H1 (cell line): ENCODE results near the gene NEURL1B. TPM values are rescaled to one million over a fixed set of nuclear protein-coding genes. Genes with fewer than 3 reads are reported as not detected.

Experiments used
- ATF2 ChIP-seq: IDR thresholded peaks from 2 replicates; pipeline ENCODE4 v1.6.1; 2012; ENCODE audit warnings: low read length, inconsistent platforms
- CBX5 ChIP-seq: fragments of 300-800, 300-1000 bp; sonication (generic); IDR thresholded peaks from 2 replicates; pipeline ENCODE4 v1.7.1; 2016; ENCODE audit warnings: antibody characterized with exemption, low read length, low read depth
- CREB1 ChIP-seq: IDR thresholded peaks from 2 replicates; pipeline ENCODE4 v1.6.1; 2012; ENCODE audit warnings: inconsistent platforms
- E2F6 ChIP-seq: IDR thresholded peaks from 2 replicates; pipeline ENCODE4 v1.6.1; 2012; ENCODE audit warnings: inconsistent platforms
- EGR1 ChIP-seq: IDR thresholded peaks from 2 replicates; pipeline ENCODE4 v1.6.1; 2011; ENCODE audit warnings: low read depth, low read length, borderline replicate concordance
- GTF2F1 ChIP-seq: IDR thresholded peaks from 2 replicates; pipeline ENCODE4 v1.6.1; 2012; ENCODE audit warnings: low read depth, low read length, improper control_type of control experiment, borderline replicate concordance
- JUN ChIP-seq: IDR thresholded peaks from 2 replicates; pipeline ENCODE4 v1.6.1; 2011; ENCODE audit warnings: low read depth, mild to moderate bottlenecking, improper control_type of control experiment, low read length
- KDM1A ChIP-seq: fragments of 200-600, 300-600 bp; sonication (generic); IDR thresholded peaks from 2 replicates; pipeline ENCODE4 v1.7.1; 2016; ENCODE audit warnings: mild to moderate bottlenecking, low read length, borderline replicate concordance
- KDM4A ChIP-seq: IDR thresholded peaks from one replicate; pipeline ENCODE4 v1.7.1; 2012; ENCODE audit warnings: low read depth, mild to moderate bottlenecking, moderate library complexity, low read length, inconsistent platforms; ENCODE audit not compliant: severe bottlenecking
- MAX ChIP-seq: IDR thresholded peaks from 2 replicates; pipeline ENCODE4 v1.6.1; 2012; ENCODE audit warnings: inconsistent platforms
- NANOG ChIP-seq: IDR thresholded peaks from 2 replicates; pipeline ENCODE4 v1.6.1; 2011; ENCODE audit warnings: low read length, low read depth, mild to moderate bottlenecking, inconsistent platforms; ENCODE audit not compliant: insufficient read depth, poor library complexity, severe bottlenecking
- PHF8 ChIP-seq: fragments of 200-600 bp; sonication (generic); conservative IDR thresholded peaks from 2 replicates; pipeline ENCODE4 v1.7.1; 2012; ENCODE audit warnings: low read depth, mild to moderate bottlenecking, inconsistent platforms, low read length, moderate library complexity
- POLR2AphosphoS5 ChIP-seq: IDR thresholded peaks from 2 replicates; pipeline ENCODE4 v1.6.1; 2011; ENCODE audit warnings: low read depth, low read length
- POU5F1 ChIP-seq: IDR thresholded peaks from 2 replicates; pipeline ENCODE4 v1.6.1; 2011; ENCODE audit warnings: low read depth, mild to moderate bottlenecking, low read length, moderate library complexity
- RNF2 ChIP-seq: fragments of 200-900, 300-1000 bp; sonication (generic); IDR thresholded peaks from 2 replicates; pipeline ENCODE4 v1.7.1; 2016; ENCODE audit warnings: borderline replicate concordance, low read depth, mild to moderate bottlenecking, antibody characterized with exemption, low read length; ENCODE audit not compliant: poor library complexity, severe bottlenecking; ENCODE audit errors: missing control alignments
- SAP30 ChIP-seq: fragments of 300-600 bp; sonication (generic); IDR thresholded peaks from 2 replicates; pipeline ENCODE4 v1.7.1; 2012; ENCODE audit warnings: low read length, moderate library complexity, mild to moderate bottlenecking, inconsistent platforms; ENCODE audit not compliant: insufficient read depth, insufficient replicate concordance
- SIRT6 ChIP-seq: IDR thresholded peaks from one replicate; pipeline ENCODE4 v1.7.1; 2012; ENCODE audit warnings: low read length, inconsistent platforms
- SIX5 ChIP-seq: IDR thresholded peaks from 2 replicates; pipeline ENCODE4 v1.6.1; 2011; ENCODE audit warnings: mild to moderate bottlenecking, low read depth, low read length
- SP2 ChIP-seq: IDR thresholded peaks from 2 replicates; pipeline ENCODE4 v1.6.1; 2012; ENCODE audit warnings: mild to moderate bottlenecking, low read length, inconsistent platforms
- SP4 ChIP-seq: IDR thresholded peaks from 2 replicates; pipeline ENCODE4 v1.6.1; 2012; ENCODE audit warnings: low read length, inconsistent platforms
- SUZ12 ChIP-seq: fragments of 200-600 bp; sonication (generic); IDR thresholded peaks from 2 replicates; pipeline ENCODE4 v1.6.1; 2012; ENCODE audit warnings: mild to moderate bottlenecking, inconsistent platforms, low read length, moderate library complexity, mixed read lengths
- USF2 ChIP-seq: IDR thresholded peaks from 2 replicates; pipeline ENCODE4 v1.6.1; 2011; ENCODE audit warnings: low read length, improper control_type of control experiment
- polyA plus RNA-seq, 7 experiments: library from polyadenylated mRNA; depleted of rRNA in 3 of 7; stranded (reverse) in 5 of 7; unstranded in 2 of 7; fragments of >200 nt in 5 of 7; fragments of 200-250 nt in 2 of 7; gene quantifications; 1 replicate in 5 of 7; 2 replicates in 1 of 7; 4 replicates in 1 of 7; pipeline versions ENCODE4 v1.2.1 to v1.2.3, GENCODE V29; 2011 to 2013; ENCODE audit warnings: missing spikeins in 2 of 7, mixed read lengths in 2 of 7
- total RNA-seq: library from RNA; stranded (reverse); fragmentation: NEBNext Ultra II Directional; extraction: Animal tissue kit (Norgen Biotek cat#: 25700); gene quantifications from 2 replicates; pipeline ENCODE4 v1.2.1, GENCODE V29; 2021

Gene NEURL1B
- total and polyA plus RNA-seq, 2 of the 8 experiments (the other 6 are each of a cell fraction or from before 2014, with no cell fraction given): 3.3 to 6.1 TPM

GRCh38 chr5:172640822-172641358 lies at the start of gene NEURL1B (continued):
- TF ChIP-seq KDM4A: no peak
- no peak; the same call in 1 of the 2 replicates for TF ChIP-seq MAX
- no peak for TF ChIP-seq CBX5
- TF ChIP-seq KDM1A: no peak
- TF ChIP-seq SP4: no peak
- peak; percentile 54; the same call in 1 of the 2 replicates for TF ChIP-seq EGR1
- no peak for TF ChIP-seq ATF2
- TF ChIP-seq SIRT6: no peak
- no peak for TF ChIP-seq RNF2
- peak; percentile 24; the same call in 1 of the 2 replicates for TF ChIP-seq E2F6
- TF ChIP-seq SUZ12: no peak
- TF ChIP-seq USF2: no peak
- no peak for TF ChIP-seq SIX5
- no peak for TF ChIP-seq POU5F1
- TF ChIP-seq PHF8: peak; percentile 30; the same call in 1 of the 2 replicates
- no peak for TF ChIP-seq SP2
- no peak for TF ChIP-seq SAP30
- TF ChIP-seq JUN: no peak
- no peak for TF ChIP-seq GTF2F1
- TF ChIP-seq NANOG: no peak
- no peak for TF ChIP-seq POLR2AphosphoS5
- TF ChIP-seq CREB1: no peak
